H1 (cell line): ENCODE measurements around the gene CRIP1. TPM values are rescaled to one million over a fixed set of nuclear protein-coding genes. Genes with fewer than 3 reads are reported as not detected.

Experiments used
- CTCF ChIA-PET: fragments of 300-600 bp; sonication (Branson Sonifier 250); formaldehyde crosslinking; loops from one replicate; lab custom pipeline; 2021; ENCODE audit not compliant: partially characterized antibody; lab: Charles Lee
- POLR2A ChIA-PET: fragments of 300-600 bp; sonication (Branson Sonifier 250); formaldehyde crosslinking; loops from one replicate; lab custom pipeline; 2021; ENCODE audit warnings: inconsistent platforms; ENCODE audit not compliant: partially characterized antibody; lab: Charles Lee
- DNase-seq, 2 experiments: peaks; one replicate each; pipeline versions ENCODE4 v3.0.0 to v3.0.0-alpha.2; 2010 to 2022; ENCODE audit warnings: low spot score in 2 of 2, low read depth in 1 of 2, mixed read lengths in 1 of 2
- FAIRE-seq: peaks from 2 replicates; lab custom pipeline; 2011; peaks lifted over from hg19 to GRCh38; lab: Jason Lieb, UNC
- H2AFZ ChIP-seq: 2 replicates; pipeline ENCODE4 v1.8.1; 2012; ENCODE audit warnings: low read length, inconsistent platforms
- H2AK5ac ChIP-seq: 2 replicates; pipeline ENCODE4 v1.6.1; 2013; ENCODE audit warnings: low read depth, low read length
- H2BK120ac ChIP-seq: replicated peaks from 2 replicates; pipeline ENCODE3; 2013; ENCODE audit warnings: low read depth, low read length, inconsistent platforms
- H2BK12ac ChIP-seq: 2 replicates; pipeline ENCODE4 v1.6.1; 2013; ENCODE audit warnings: low read depth, low read length
- H2BK15ac ChIP-seq: 2 replicates; pipeline ENCODE4 v1.6.1; 2013; ENCODE audit warnings: low read length
- H2BK20ac ChIP-seq: 2 replicates; pipeline ENCODE4 v1.6.1; 2013; ENCODE audit warnings: low read length
- H2BK5ac ChIP-seq: 2 replicates; pipeline ENCODE4 v1.6.1; 2013; ENCODE audit warnings: low read depth, low read length
- H3K14ac ChIP-seq: 2 replicates; pipeline ENCODE4 v1.6.1; 2013; ENCODE audit warnings: inconsistent platforms; ENCODE audit not compliant: insufficient read length
- H3K18ac ChIP-seq: 2 replicates; pipeline ENCODE4 v1.6.1; 2013; ENCODE audit warnings: low read length; ENCODE audit errors: extremely low read depth
- H3K23ac ChIP-seq: 2 replicates; pipeline ENCODE4 v1.6.1; 2013; ENCODE audit warnings: inconsistent platforms; ENCODE audit not compliant: insufficient read length
- H3K23me2 ChIP-seq: 2 replicates; pipeline ENCODE4 v1.6.1; 2013; ENCODE audit warnings: low read depth, low read length
- H3K27ac ChIP-seq: 2 replicates; pipeline ENCODE4 v1.6.1; 2011; ENCODE audit warnings: low read depth, low read length, inconsistent platforms
- H3K27me3 ChIP-seq, 4 experiments: replicated peaks in 1 of 4; 1 replicate in 1 of 4; 2 replicates in 3 of 4; pipeline versions ENCODE4 v1.6.1 to v1.8.1; 2011 to 2013; ENCODE audit warnings: low read length in 3 of 4, mild to moderate bottlenecking in 3 of 4, inconsistent platforms in 2 of 4, mixed read lengths in 2 of 4, moderate library complexity in 1 of 4; ENCODE audit not compliant: control insufficient read depth in 3 of 4, insufficient read depth in 3 of 4; ENCODE audit errors: extremely low read depth in 1 of 4
- H3K36me3 ChIP-seq, 4 experiments: 2 replicates each; pipeline versions ENCODE4 v1.6.1 to v1.8.1; 2011 to 2013; ENCODE audit warnings: mild to moderate bottlenecking in 4 of 4, low read length in 3 of 4, moderate library complexity in 2 of 4, control low read depth in 1 of 4, inconsistent platforms in 1 of 4; ENCODE audit not compliant: insufficient read depth in 4 of 4, control insufficient read depth in 2 of 4
- H3K4ac ChIP-seq: replicated peaks from 2 replicates; pipeline ENCODE3; 2013; ENCODE audit warnings: low read length, low read depth, mixed read lengths, inconsistent platforms; ENCODE audit not compliant: insufficient read length
- H3K4me1 ChIP-seq, 4 experiments: replicated peaks in 1 of 4; 1 replicate in 1 of 4; 2 replicates in 3 of 4; pipeline versions ENCODE4 v1.6.1 to v1.8.1; 2011 to 2013; ENCODE audit warnings: low read length in 3 of 4, inconsistent platforms in 2 of 4, mixed read lengths in 1 of 4; ENCODE audit not compliant: insufficient read depth in 4 of 4, control insufficient read depth in 3 of 4
- H3K4me2 ChIP-seq, 2 experiments: 2 replicates each; pipeline versions ENCODE4 v1.6.1 to v1.8.1; 2011 to 2013; ENCODE audit warnings: low read depth in 2 of 2, low read length in 2 of 2, control low read depth in 1 of 2, inconsistent platforms in 1 of 2, mild to moderate bottlenecking in 1 of 2; ENCODE audit not compliant: insufficient read depth in 1 of 2
- H3K4me3 ChIP-seq, 4 experiments: fragments of 200-600, 300-600 bp in 1 of 4; sonication (generic), shearing (Covaris generic), sonication (Bioruptor Twin) in 1 of 4; 2 replicates each; pipeline versions ENCODE4 v1.5.1 to v1.8.1; 2011 to 2016; ENCODE audit warnings: low read length in 4 of 4, low read depth in 3 of 4, control low read depth in 2 of 4, inconsistent platforms in 2 of 4, mild to moderate bottlenecking in 2 of 4, mixed read lengths in 1 of 4, moderate library complexity in 1 of 4; ENCODE audit not compliant: insufficient read depth in 2 of 4; ENCODE audit errors: extremely low read depth in 1 of 4
- H3K56ac ChIP-seq: replicated peaks from 2 replicates; pipeline ENCODE3; 2013; ENCODE audit warnings: low read depth, mild to moderate bottlenecking, mixed read lengths, low read length, inconsistent platforms; ENCODE audit not compliant: insufficient read length
- H3K79me1 ChIP-seq: 2 replicates; pipeline ENCODE4 v1.6.1; 2013; ENCODE audit warnings: low read depth, low read length, control low read depth
- H3K79me2 ChIP-seq, 2 experiments: 2 replicates each; pipeline versions ENCODE4 v1.6.1 to v1.8.1; 2012 to 2013; ENCODE audit warnings: low read length in 2 of 2, mild to moderate bottlenecking in 2 of 2, inconsistent platforms in 1 of 2; ENCODE audit not compliant: insufficient read depth in 2 of 2, control insufficient read depth in 1 of 2
- H3K9ac ChIP-seq, 4 experiments: replicated peaks in 1 of 4; 1 replicate in 1 of 4; 2 replicates in 3 of 4; pipeline versions ENCODE4 v1.6.1 to v1.8.1; 2011 to 2013; ENCODE audit warnings: low read depth in 3 of 4, low read length in 3 of 4, control low read depth in 2 of 4, mild to moderate bottlenecking in 2 of 4, moderate library complexity in 2 of 4, inconsistent platforms in 1 of 4; ENCODE audit errors: extremely low read depth in 1 of 4
- H3K9me3 ChIP-seq, 2 experiments: 2 replicates each; pipeline versions ENCODE4 v1.6.1 to v1.8.1; 2012 to 2013; ENCODE audit warnings: mild to moderate bottlenecking in 2 of 2, moderate library complexity in 2 of 2, control low read depth in 1 of 2, inconsistent platforms in 1 of 2, low read depth in 1 of 2, low read length in 1 of 2, mixed read lengths in 1 of 2; ENCODE audit not compliant: insufficient read depth in 2 of 2
- H4K20me1 ChIP-seq, 2 experiments: replicated peaks in 1 of 2; 2 replicates each; pipeline versions ENCODE3 to v1.8.1; 2011 to 2013; ENCODE audit warnings: inconsistent platforms in 2 of 2, low read length in 2 of 2, mild to moderate bottlenecking in 1 of 2; ENCODE audit not compliant: insufficient read depth in 2 of 2, control insufficient read depth in 1 of 2
- H4K5ac ChIP-seq: 2 replicates; pipeline ENCODE4 v1.6.1; 2013; ENCODE audit warnings: low read length, low read depth, mixed read lengths, inconsistent platforms; ENCODE audit not compliant: insufficient read length
- H4K8ac ChIP-seq: 2 replicates; pipeline ENCODE4 v1.8.0; 2013; ENCODE audit warnings: mild to moderate bottlenecking, moderate library complexity, low read length, inconsistent platforms; ENCODE audit not compliant: insufficient read depth; ENCODE audit errors: extremely low read depth
- H4K91ac ChIP-seq: replicated peaks from 2 replicates; pipeline ENCODE3; 2013; ENCODE audit warnings: low read length, mixed read lengths, inconsistent platforms; ENCODE audit not compliant: insufficient read length
- BACH1 ChIP-seq: IDR thresholded peaks from 2 replicates; pipeline ENCODE4 v1.6.1; 2012; ENCODE audit warnings: low read length, improper control_type of control experiment
- CBX5 ChIP-seq: fragments of 300-800, 300-1000 bp; sonication (generic); IDR thresholded peaks from 2 replicates; pipeline ENCODE4 v1.7.1; 2016; ENCODE audit warnings: antibody characterized with exemption, low read length, low read depth
- CHD2 ChIP-seq: IDR thresholded peaks from 2 replicates; pipeline ENCODE4 v1.6.1; 2012; ENCODE audit warnings: low read length, improper control_type of control experiment
- CTBP2 ChIP-seq: IDR thresholded peaks from 2 replicates; pipeline ENCODE4 v1.7.0; 2011; ENCODE audit warnings: borderline replicate concordance, mild to moderate bottlenecking, moderate library complexity, mixed read lengths, low read length; ENCODE audit not compliant: insufficient read depth, insufficient read length
- HDAC2 ChIP-seq, 2 experiments: fragments of 300-600 bp in 1 of 2; sonication (generic) in 1 of 2; IDR thresholded peaks; 2 replicates each; pipeline ENCODE4 v1.6.1; 2011 to 2012; ENCODE audit warnings: low read depth in 2 of 2, low read length in 2 of 2, mild to moderate bottlenecking in 2 of 2, moderate library complexity in 2 of 2, borderline replicate concordance in 1 of 2, inconsistent platforms in 1 of 2
- HDAC6 ChIP-seq: IDR thresholded peaks from one replicate; pipeline ENCODE4 v1.7.1; 2012; ENCODE audit warnings: low read depth, mild to moderate bottlenecking, inconsistent platforms, low read length, moderate library complexity
- PHF8 ChIP-seq: fragments of 200-600 bp; sonication (generic); conservative IDR thresholded peaks from 2 replicates; pipeline ENCODE4 v1.7.1; 2012; ENCODE audit warnings: low read depth, mild to moderate bottlenecking, inconsistent platforms, low read length, moderate library complexity
- SIN3A ChIP-seq, 2 experiments: IDR thresholded peaks in 1 of 2; conservative IDR thresholded peaks in 1 of 2; 2 replicates each; pipeline ENCODE4 v1.6.1; 2011 to 2012; ENCODE audit warnings: low read length in 2 of 2, improper control_type of control experiment in 1 of 2, low read depth in 1 of 2, mild to moderate bottlenecking in 1 of 2
- SIRT6 ChIP-seq: IDR thresholded peaks from one replicate; pipeline ENCODE4 v1.7.1; 2012; ENCODE audit warnings: low read length, inconsistent platforms
- SP2 ChIP-seq: IDR thresholded peaks from 2 replicates; pipeline ENCODE4 v1.6.1; 2012; ENCODE audit warnings: mild to moderate bottlenecking, low read length, inconsistent platforms
- TAF1 ChIP-seq: IDR thresholded peaks from 2 replicates; pipeline ENCODE4 v1.6.1; 2011; ENCODE audit warnings: mild to moderate bottlenecking, low read depth, low read length
- TAF7 ChIP-seq: optimal IDR thresholded peaks from 2 replicates; pipeline ENCODE3; 2011; ENCODE audit warnings: low read depth, mild to moderate bottlenecking, inconsistent platforms, low read length, moderate library complexity, borderline replicate concordance
- USF2 ChIP-seq: IDR thresholded peaks from 2 replicates; pipeline ENCODE4 v1.6.1; 2011; ENCODE audit warnings: low read length, improper control_type of control experiment
- WGBS, 2 experiments: shearing (Covaris generic) in 1 of 2; methylation state at CpG; one replicate each; pipeline versions ENCODE4 v1.1.6 to v1.1.7; 2013 to 2015; ENCODE audit warnings: low lambda C conversion rate in 2 of 2, mixed read lengths in 2 of 2, inconsistent platforms in 1 of 2, low coverage in 1 of 2, missing lambda C conversion rate in 1 of 2; ENCODE audit not compliant: insufficient replicate concordance in 2 of 2, insufficient coverage in 1 of 2, insufficient read length in 1 of 2; ENCODE audit errors: extremely low coverage in 1 of 2, missing lambda C conversion rate in 1 of 2; 5-methylcytosine and 5-hydroxymethylcytosine counted together
- polyA plus RNA-seq, 7 experiments: library from polyadenylated mRNA; depleted of rRNA in 3 of 7; stranded (reverse) in 5 of 7; unstranded in 2 of 7; fragments of >200 nt in 5 of 7; fragments of 200-250 nt in 2 of 7; gene quantifications; 1 replicate in 5 of 7; 2 replicates in 1 of 7; 4 replicates in 1 of 7; pipeline versions ENCODE4 v1.2.1 to v1.2.3, GENCODE V29; 2011 to 2013; ENCODE audit warnings: missing spikeins in 2 of 7, mixed read lengths in 2 of 7
- total RNA-seq: library from RNA; stranded (reverse); fragmentation: NEBNext Ultra II Directional; extraction: Animal tissue kit (Norgen Biotek cat#: 25700); gene quantifications from 2 replicates; pipeline ENCODE4 v1.2.1, GENCODE V29; 2021

The CRIP1 gene
- total and polyA plus RNA-seq, 2 of the 8 experiments (the other 6 are each of a cell fraction or from before 2014, with no cell fraction given): 1.2 to 2.2 TPM

- H3K18ac ChIP-seq: no peak overlapping the region
- no peaks in the 10 kb centered on the region for H3K23me2 ChIP-seq
- H2BK5ac ChIP-seq: no peak overlapping the region
- no peak overlapping the region for H2BK15ac ChIP-seq
- H3K36me3 ChIP-seq: peaks cover 0 to 15% (median 2%) of the 10 kb centered on the region in 4 experiments; a peak in 4 of 8 replicates
- H4K8ac ChIP-seq: no peak overlapping the region
- H3K4me3 ChIP-seq: no peak overlapping the region
- no peak overlapping the region for H3K4me2 ChIP-seq
- H4K91ac ChIP-seq: no peak overlapping the region
- ChIA-PET POLR2A (interaction anchor here (1.2 to 2.6 kb wide), 3 partner anchors 11 to 28 kb away, joined by 3 to 10 read pairs (median 3); no protein-coding TSS in a partner anchor), CTCF (interaction anchor here (1.0 to 1.5 kb wide), 3 partner anchors 29 to 78 kb away, joined by 3 to 5 read pairs (median 3); no protein-coding TSS in a partner anchor)
- FAIRE-seq: no peak
- no peaks in the 10 kb centered on the region for H3K27me3 ChIP-seq
- H2AFZ ChIP-seq: no peak overlapping the region
- no peak overlapping the region for H3K9ac ChIP-seq
- H3K79me2 ChIP-seq: peaks cover 0 to 24% of the 10 kb centered on the region in 2 experiments; a peak in 3 of 4 replicates
- no peak overlapping the region for H4K5ac ChIP-seq
- 79% methylated on average over 17 of the region's 17 CpGs; no CpG with 5 or more reads in 1 of the 2 experiments for WGBS, 2 experiments
- no peaks in the 10 kb centered on the region for H3K9me3 ChIP-seq
- DNase-seq: no peak
- H3K27ac ChIP-seq: no peak overlapping the region
- H2BK12ac ChIP-seq: no peak overlapping the region
- H2BK20ac ChIP-seq: no peak overlapping the region
- no peak overlapping the region for H3K4ac ChIP-seq
- H4K20me1 ChIP-seq: peaks cover 36 to 39% of the 10 kb centered on the region in 2 experiments
- no peak overlapping the region for H2BK120ac ChIP-seq
- no peak overlapping the region for H2AK5ac ChIP-seq
- peaks cover 0 to 3% (median 0%) of the 10 kb centered on the region in 4 experiments; a peak in 2 of 7 replicates for H3K4me1 ChIP-seq
- H3K56ac ChIP-seq: no peak overlapping the region
- peaks cover 33% of the 10 kb centered on the region for H3K79me1 ChIP-seq
- H3K14ac ChIP-seq: no peak overlapping the region
- no peak overlapping the region for H3K23ac ChIP-seq
- TF ChIP-seq TAF1: no peak
- no peak for TF ChIP-seq TAF7
- no peak for TF ChIP-seq CTBP2
- TF ChIP-seq BACH1: no peak
- TF ChIP-seq SIRT6: no peak
- no peak for TF ChIP-seq CBX5
- no peak for TF ChIP-seq PHF8
- TF ChIP-seq HDAC6: no peak
- TF ChIP-seq SP2: no peak
- no peak for TF ChIP-seq CHD2
- TF ChIP-seq USF2: no peak
- no peak for TF ChIP-seq HDAC2 (IDR thresholded peaks at IDR 0.05; ENCODE audit: borderline replicate concordance in 1 of 2, low read depth in 2 of 2, low read length in 2 of 2)
- TF ChIP-seq SIN3A (conservative IDR thresholded peaks at IDR 0.05 in 1 of 2, IDR thresholded peaks at IDR 0.05 in 1 of 2; ENCODE audit: low read depth in 1 of 2, low read length in 2 of 2): no peak
Observed at GRCh38 chr14:105442125-105442524, 44.6 kb upstream of the CRIP1 start.
